HG03457 (cell line): ENCODE measurements around the gene GTF3C5.
"Not testable (repeated sequence)": the region's sequence is repeated elsewhere in the genome, so short reads cannot be mapped to it uniquely, and the experiment has no call there.

ENCODE experiments used
- ATAC-seq: cut with Tn5 transposase; IDR thresholded peaks from one replicate; pipeline ENCODE4 v1.9.1; 2021; ENCODE audit warnings: moderate number of reproducible peaks; ENCODE audit not compliant: unreplicated experiment

The GTF3C5 gene

GRCh38 chr9:133067006-133067405 lies 36.2 kb downstream of the GTF3C5 start:
- ATAC-seq: no peak

- ATAC-seq: no peak
Observed at GRCh38 chr9:133067813-133068212, 37.0 kb downstream of the GTF3C5 start.

GRCh38 chr9:133068431-133068830 lies 37.6 kb downstream of the GTF3C5 start:
- not testable (repeated sequence) for ATAC-seq

- not testable (repeated sequence) for ATAC-seq
Observed at GRCh38 chr9:133070500-133070961, 39.7 kb downstream of the GTF3C5 start.

- ATAC-seq: not testable (repeated sequence)
Observed at GRCh38 chr9:133070985-133071384, 40.2 kb downstream of the GTF3C5 start.

GRCh38 chr9:133071484-133072150 lies 40.8 kb downstream of the GTF3C5 start:
- no peak for ATAC-seq

- ATAC-seq: not testable (repeated sequence)
Observed at GRCh38 chr9:133072210-133072609, 41.4 kb downstream of the GTF3C5 start.

GRCh38 chr9:133073086-133074014 lies 42.6 kb downstream of the GTF3C5 start:
- no peak for ATAC-seq

- no peak for ATAC-seq
Observed at GRCh38 chr9:133074111-133074651, 43.4 kb downstream of the GTF3C5 start.

- ATAC-seq: no peak
Observed at GRCh38 chr9:133075925-133076630, 45.3 kb downstream of the GTF3C5 start.

GRCh38 chr9:133076691-133077090 lies 45.9 kb downstream of the GTF3C5 start:
- no peak for ATAC-seq

GRCh38 chr9:133078486-133078885 lies 47.7 kb downstream of the GTF3C5 start:
- no peak for ATAC-seq

- ATAC-seq: no peak
Observed at GRCh38 chr9:133080161-133080560, 49.4 kb downstream of the GTF3C5 start.

GRCh38 chr9:133080786-133081779 lies 50.3 kb downstream of the GTF3C5 start:
- ATAC-seq: not testable (repeated sequence)

GRCh38 chr9:133081957-133082644 lies 51.3 kb downstream of the GTF3C5 start:
- not testable (repeated sequence) for ATAC-seq

- ATAC-seq: not testable (repeated sequence)
Observed at GRCh38 chr9:133083688-133084087, 52.9 kb downstream of the GTF3C5 start.

- ATAC-seq: not testable (repeated sequence)
Observed at GRCh38 chr9:133086212-133086860, 55.5 kb downstream of the GTF3C5 start.

GRCh38 chr9:133086894-133087293 lies 56.1 kb downstream of the GTF3C5 start:
- no peak for ATAC-seq
